Skeletal muscle satellite cell (primary cell): ENCODE data around the gene DEFB118. TPM values are rescaled to one million over a fixed set of nuclear protein-coding genes. Genes with fewer than 3 reads are reported as not detected.
"Not testable (repeated sequence)": the region's sequence is repeated elsewhere in the genome, so short reads cannot be mapped to it uniquely, and the experiment has no call there.

Experiments used
- H3K27me3 ChIP-seq: 2 replicates; pipeline ENCODE4 v1.7.0; 2013; ENCODE audit warnings: low read length; ENCODE audit not compliant: control insufficient read depth, insufficient read depth
- H3K36me3 ChIP-seq: 2 replicates; pipeline ENCODE4 v1.7.0; 2013; ENCODE audit warnings: mild to moderate bottlenecking, control low read depth, low read length; ENCODE audit not compliant: insufficient read depth
- H3K4me1 ChIP-seq: 2 replicates; pipeline ENCODE4 v1.7.0; 2013; ENCODE audit warnings: low read length; ENCODE audit not compliant: control insufficient read depth, insufficient read depth
- H3K4me2 ChIP-seq: 2 replicates; pipeline ENCODE4 v1.7.0; 2013; ENCODE audit warnings: mild to moderate bottlenecking, low read length
- H3K4me3 ChIP-seq: 2 replicates; pipeline ENCODE4 v1.7.0; 2013; ENCODE audit warnings: low read length
- H3K9ac ChIP-seq: 2 replicates; pipeline ENCODE4 v1.7.0; 2013; ENCODE audit warnings: mild to moderate bottlenecking, low read depth, low read length, moderate library complexity
- H3K9me3 ChIP-seq: replicated peaks from 2 replicates; pipeline ENCODE4 v1.7.0; 2013; ENCODE audit warnings: mild to moderate bottlenecking, control low read depth, low read length
- total RNA-seq: library from RNA; depleted of rRNA; stranded (reverse); fragments of >200 nt; gene quantifications from 2 replicates; pipeline ENCODE4 v1.2.3, GENCODE V29; 2012; rRNA removed

Gene DEFB118, protein sequence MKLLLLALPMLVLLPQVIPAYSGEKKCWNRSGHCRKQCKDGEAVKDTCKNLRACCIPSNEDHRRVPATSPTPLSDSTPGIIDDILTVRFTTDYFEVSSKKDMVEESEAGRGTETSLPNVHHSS
- total RNA-seq = not detected in 2 replicates

DNA sequence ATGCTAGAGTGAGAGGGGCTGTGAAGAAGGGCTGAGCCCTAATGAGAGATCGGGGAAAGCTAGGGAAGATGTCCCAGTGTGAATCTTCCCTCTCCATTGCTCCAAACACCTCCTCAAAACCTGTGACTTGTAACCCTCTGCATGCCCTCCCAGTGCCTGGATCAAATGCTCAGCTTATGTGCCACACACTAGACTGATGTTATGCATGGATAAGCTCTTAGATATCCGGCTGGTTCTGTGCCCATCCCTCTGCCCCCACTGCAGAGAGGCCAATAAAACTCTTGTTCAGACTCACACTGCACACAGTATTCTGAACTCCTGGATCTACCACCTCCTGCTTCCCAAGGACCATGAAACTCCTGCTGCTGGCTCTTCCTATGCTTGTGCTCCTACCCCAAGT lies at the start of gene DEFB118:
Gene DEFB118 (plus strand): TSS at position 301 of the 400 bp plus-strand sequence. CDS start 50 bp downstream, at position 351.
- Histone ChIP-seq H3K4me3 (no peak within 1 kb of the TSS), H3K9me3 (no peaks in the 10 kb centered on the region), H3K36me3 (no peaks in the 10 kb centered on the region), H3K4me2 (no peak within 1 kb of the TSS), H3K27me3 (no peaks in the 10 kb centered on the region), H3K4me1 (no peaks in the 10 kb centered on the region), H3K9ac (no peak within 1 kb of the TSS)

DNA sequence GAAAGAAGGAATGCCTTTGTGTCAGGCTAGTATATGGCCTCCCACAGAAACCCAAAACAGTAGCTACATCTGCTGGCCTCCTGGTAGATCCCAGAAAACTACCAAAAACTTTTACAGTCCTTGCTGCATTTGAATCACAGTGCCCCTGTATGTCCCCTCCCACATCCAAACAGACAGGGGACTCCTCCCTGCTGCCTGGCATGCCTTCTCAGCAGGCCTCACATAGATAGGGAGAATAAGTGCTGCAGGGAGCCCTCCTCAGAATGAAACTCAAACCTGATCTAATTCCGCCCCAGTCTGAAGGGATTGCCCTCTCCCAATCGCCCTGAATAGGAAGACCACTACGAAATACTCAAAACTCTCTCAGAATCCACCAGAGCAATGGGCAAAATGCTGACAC lies 45.9 kb upstream of the DEFB118 start:
- peaks cover 3% of the 10 kb centered on the region for H3K9me3 ChIP-seq
- no peak overlapping the region for H3K9ac ChIP-seq
- H3K36me3 ChIP-seq = no peaks in the 10 kb centered on the region
- H3K4me1 ChIP-seq = no peaks in the 10 kb centered on the region
- H3K4me2 ChIP-seq = no peak overlapping the region
- no peaks in the 10 kb centered on the region for H3K27me3 ChIP-seq
- H3K4me3 ChIP-seq = no peak overlapping the region

DNA sequence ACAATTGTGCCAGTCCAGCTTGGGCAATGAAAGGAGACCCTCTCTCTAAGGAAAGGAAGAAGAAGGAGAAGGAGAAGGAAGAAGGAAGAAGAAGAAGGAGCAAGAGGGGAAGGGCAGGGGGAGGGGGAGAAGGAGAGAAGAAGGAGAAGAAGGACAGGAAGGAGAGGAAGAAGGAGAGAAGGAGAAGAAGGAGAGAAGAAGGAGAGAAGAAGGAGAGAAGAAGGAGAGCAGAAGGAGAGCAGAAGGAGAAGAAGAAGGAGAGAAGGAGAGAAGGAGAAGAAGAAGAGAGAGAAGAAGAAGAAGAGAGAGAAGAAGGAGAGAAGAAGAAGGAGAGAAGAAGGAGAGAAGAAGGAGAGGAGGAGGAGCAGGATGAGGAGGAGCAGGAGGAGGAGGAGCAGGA lies 37.5 kb upstream of the DEFB118 start:
- H3K36me3 ChIP-seq = no peaks in the 10 kb centered on the region
- H3K4me1 ChIP-seq = no peaks in the 10 kb centered on the region
- no peak overlapping the region for H3K4me2 ChIP-seq
- H3K27me3 ChIP-seq = no peaks in the 10 kb centered on the region
- H3K4me3 ChIP-seq = no peak overlapping the region
- H3K9me3 ChIP-seq = no peaks in the 10 kb centered on the region
- no peak overlapping the region for H3K9ac ChIP-seq

DNA sequence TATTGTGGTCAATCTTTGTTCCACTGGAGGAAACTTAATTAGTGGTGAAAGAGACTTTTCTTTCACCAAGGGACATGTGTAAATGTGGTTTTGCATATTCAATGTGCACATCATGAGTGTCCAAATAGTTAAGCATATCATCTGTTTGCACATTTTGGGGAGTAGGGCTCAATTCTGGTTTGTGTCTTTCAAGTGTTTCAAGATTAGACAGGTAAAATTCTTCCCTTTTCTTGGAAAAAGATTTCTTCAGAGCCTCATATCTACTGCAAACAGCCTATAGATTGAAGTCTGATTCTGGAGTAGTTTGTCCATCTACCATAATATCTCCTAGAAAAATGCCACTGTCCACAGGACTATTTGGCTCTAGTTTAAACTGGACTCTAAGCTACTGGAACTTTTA lies 26.9 kb upstream of the DEFB118 start:
- H3K4me3 ChIP-seq = no peak overlapping the region
- no peak overlapping the region for H3K9ac ChIP-seq
- H3K27me3 ChIP-seq = no peaks in the 10 kb centered on the region
- H3K9me3 ChIP-seq = no peaks in the 10 kb centered on the region
- H3K36me3 ChIP-seq = no peaks in the 10 kb centered on the region
- no peaks in the 10 kb centered on the region for H3K4me1 ChIP-seq
- H3K4me2 ChIP-seq = no peak overlapping the region

DNA sequence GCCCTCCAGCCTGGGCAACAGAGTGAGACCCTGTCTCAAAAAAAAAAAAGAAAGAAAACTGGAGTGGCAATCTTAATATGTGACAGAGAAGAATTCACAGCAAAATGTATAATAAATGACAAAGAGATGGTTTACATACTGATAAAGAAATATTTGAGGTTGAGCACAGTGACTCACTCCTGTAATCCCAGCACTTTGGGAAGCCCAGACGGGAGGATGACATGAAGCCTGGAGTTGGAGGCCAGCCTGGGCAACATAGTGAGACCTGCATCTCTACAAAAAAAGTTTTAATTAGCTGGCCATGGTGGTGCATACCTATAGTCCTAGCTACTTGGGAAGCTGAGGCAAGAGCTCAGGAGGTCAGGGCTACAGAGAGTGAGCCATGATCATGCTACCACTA lies 12.4 kb upstream of the DEFB118 start:
- Histone ChIP-seq H3K9me3 (no peaks in the 10 kb centered on the region), H3K9ac (no peak overlapping the region), H3K27me3 (no peaks in the 10 kb centered on the region), H3K4me2 (no peak overlapping the region), H3K4me3 (no peak overlapping the region), H3K4me1 (no peaks in the 10 kb centered on the region), H3K36me3 (no peaks in the 10 kb centered on the region)

DNA sequence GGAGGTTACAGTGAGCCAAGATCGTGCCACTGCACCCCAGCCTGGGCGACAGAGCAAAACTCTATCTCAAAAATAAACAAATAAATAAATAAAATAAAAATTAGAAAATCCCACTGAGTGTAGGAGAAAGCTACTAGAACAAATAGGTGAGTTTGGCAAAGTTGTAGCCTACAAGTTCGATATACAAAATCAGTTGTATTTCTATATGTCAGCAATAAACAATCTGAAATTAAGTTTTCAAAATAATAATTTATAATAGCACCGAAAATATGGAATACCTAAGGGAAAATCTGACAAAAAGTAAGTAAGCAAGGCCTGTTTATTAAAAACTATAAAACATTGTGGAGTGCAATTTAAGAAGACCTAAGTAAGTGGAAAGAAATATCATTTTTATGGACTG lies 5.1 kb upstream of the DEFB118 start:
- Histone ChIP-seq H3K9ac (no peak overlapping the region), H3K4me3 (no peak overlapping the region), H3K36me3 (no peaks in the 10 kb centered on the region), H3K4me2 (no peak overlapping the region), H3K4me1 (no peaks in the 10 kb centered on the region), H3K9me3 (no peaks in the 10 kb centered on the region), H3K27me3 (no peaks in the 10 kb centered on the region)

DNA sequence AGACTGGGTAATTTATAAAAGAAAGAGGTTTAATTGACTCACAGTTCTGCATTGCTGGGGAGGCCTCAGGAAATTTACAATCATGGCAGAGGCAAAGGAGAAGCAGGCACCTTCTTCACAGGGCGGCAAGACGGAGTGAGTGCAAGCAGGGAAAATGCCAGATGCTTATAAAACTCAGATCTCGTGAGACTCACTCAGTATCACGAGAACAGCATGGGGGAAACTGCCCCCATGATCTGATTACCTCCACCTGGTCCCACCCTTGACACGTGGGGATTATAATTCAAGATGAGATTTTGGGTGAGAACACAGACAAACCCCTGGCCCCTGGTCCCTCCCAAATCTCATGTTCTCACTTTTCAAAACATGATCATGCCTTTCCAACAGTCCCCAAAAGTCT lies 4.1 kb upstream of the DEFB118 start:
- H3K9me3 ChIP-seq, H3K36me3 ChIP-seq, H3K4me2 ChIP-seq, H3K9ac ChIP-seq, H3K4me3 ChIP-seq, H3K4me1 ChIP-seq, H3K27me3 ChIP-seq: not testable (repeated sequence)

DNA sequence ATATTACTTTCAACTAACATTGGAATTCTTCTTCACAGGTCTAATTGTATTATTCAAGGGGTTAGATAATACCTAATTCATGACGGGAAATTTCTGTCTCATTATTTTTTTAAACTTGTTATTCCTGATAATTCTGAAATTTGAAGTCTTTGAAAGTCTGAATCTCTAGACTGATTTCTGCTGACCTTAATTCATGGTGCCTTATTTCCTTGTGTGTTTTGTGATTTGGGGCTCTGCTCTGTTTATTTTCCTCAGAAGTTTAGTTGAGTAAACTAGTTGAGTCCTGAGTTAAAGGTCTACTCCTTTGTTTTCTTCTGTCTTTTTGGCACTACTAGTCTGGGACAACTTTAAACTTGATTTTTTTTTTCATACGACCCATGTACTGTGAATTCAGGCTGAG lies 5.9 kb downstream of the DEFB118 start:
- no peak overlapping the region for H3K4me3 ChIP-seq
- H3K9me3 ChIP-seq = no peaks in the 10 kb centered on the region
- H3K27me3 ChIP-seq = no peaks in the 10 kb centered on the region
- no peak overlapping the region for H3K9ac ChIP-seq
- H3K4me1 ChIP-seq = no peaks in the 10 kb centered on the region
- no peak overlapping the region for H3K4me2 ChIP-seq
- no peaks in the 10 kb centered on the region for H3K36me3 ChIP-seq

DNA sequence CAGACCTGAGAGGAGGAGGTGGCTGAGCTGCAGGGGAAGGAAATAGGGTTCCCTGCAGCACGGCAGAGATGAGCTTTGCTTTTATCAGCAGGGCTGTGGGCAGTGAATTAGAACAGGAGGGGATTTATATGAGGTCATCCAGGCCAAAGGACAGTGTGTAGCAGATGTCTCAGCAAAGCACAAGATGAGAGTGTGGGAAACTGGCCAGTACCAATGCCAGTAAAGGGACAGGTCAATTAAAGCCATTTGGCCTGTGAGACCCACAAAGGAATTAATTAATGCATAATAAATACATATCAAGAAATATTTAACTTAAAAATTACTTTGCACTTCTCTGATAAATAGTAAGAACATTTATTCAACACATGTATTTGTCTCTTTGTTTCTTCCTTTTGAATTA lies 22.1 kb downstream of the DEFB118 start, which contains the start of gene DEFB119:
Gene DEFB119 (minus strand): TSS at position 101 of the 400 bp plus-strand sequence. CDS start 107 bp downstream, outside the sequence.
- no peaks in the 10 kb centered on the region for H3K36me3 ChIP-seq
- no peaks in the 10 kb centered on the region for H3K27me3 ChIP-seq
- H3K9ac ChIP-seq = no peak within 1 kb of the TSS
- no peaks in the 10 kb centered on the region for H3K4me1 ChIP-seq
- no peaks in the 10 kb centered on the region for H3K9me3 ChIP-seq
- H3K4me2 ChIP-seq = no peak within 1 kb of the TSS
- no peak within 1 kb of the TSS for H3K4me3 ChIP-seq

DNA sequence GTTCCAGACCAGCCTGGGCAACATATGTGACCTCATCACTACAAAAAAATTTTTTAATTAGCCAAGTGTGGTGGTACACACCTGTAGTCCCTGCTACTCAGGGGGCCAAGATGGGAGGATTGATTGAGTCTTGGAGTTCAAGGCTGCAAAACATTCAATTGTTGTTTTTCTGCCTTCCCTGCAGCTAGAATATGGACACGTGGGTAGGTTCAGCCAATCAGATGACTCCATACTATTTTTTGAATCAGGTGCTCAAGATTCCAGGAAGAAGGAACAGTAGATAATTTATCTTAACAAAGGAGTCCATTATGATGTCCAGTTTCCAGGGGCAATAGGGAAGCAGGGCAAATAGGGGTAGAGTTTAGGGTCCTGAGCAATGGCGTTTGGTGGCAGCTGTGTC lies 24.4 kb downstream of the DEFB118 start:
- no peak overlapping the region for H3K4me3 ChIP-seq
- H3K9me3 ChIP-seq = no peaks in the 10 kb centered on the region
- H3K36me3 ChIP-seq = no peaks in the 10 kb centered on the region
- no peaks in the 10 kb centered on the region for H3K27me3 ChIP-seq
- H3K4me1 ChIP-seq = no peaks in the 10 kb centered on the region
- no peak overlapping the region for H3K4me2 ChIP-seq
- H3K9ac ChIP-seq = no peak overlapping the region

DNA sequence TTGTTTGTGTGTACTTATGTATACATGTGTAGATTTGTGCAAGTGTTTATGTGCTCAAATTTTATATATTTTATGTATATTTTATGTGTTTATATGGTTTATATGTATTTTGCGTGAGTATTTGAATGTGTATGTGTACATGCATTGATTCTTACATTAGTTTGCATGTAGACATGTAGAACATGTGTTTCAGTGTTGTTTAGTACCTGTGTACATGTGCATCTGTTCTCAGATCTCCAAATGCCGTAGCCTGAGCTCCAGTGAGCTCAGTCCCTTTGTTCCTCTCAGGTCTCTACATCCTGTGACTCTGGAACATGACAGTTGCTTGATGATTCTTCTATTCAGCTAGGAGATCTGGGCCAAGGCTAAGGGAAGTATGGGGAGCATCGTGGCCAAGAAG lies 26.5 kb downstream of the DEFB118 start:
- Histone ChIP-seq H3K36me3 (no peaks in the 10 kb centered on the region), H3K27me3 (no peaks in the 10 kb centered on the region), H3K9me3 (no peaks in the 10 kb centered on the region), H3K4me1 (no peaks in the 10 kb centered on the region), H3K4me2 (no peak overlapping the region), H3K9ac (no peak overlapping the region), H3K4me3 (no peak overlapping the region)

DNA sequence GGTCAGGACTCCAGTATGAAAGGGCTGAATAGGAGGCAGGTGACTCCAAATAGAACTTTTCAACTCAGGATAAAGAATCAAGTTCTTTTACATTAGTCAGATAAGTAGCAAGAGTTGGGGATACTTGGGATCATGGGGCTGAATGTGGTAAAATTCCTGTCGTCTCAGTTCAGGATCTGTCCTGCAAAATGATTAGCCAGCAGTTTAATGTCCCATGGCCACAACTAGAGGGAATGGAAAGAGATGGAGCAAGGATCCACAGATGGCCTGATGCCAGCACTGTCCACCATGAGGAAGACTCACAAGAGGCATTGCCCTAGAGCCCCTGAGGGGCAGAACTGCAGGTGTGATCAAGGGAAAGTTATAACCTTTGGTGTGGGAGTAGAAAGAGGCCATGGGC lies 35.5 kb downstream of the DEFB118 start:
- H3K4me1 ChIP-seq = no peaks in the 10 kb centered on the region
- no peaks in the 10 kb centered on the region for H3K36me3 ChIP-seq
- H3K9me3 ChIP-seq = no peaks in the 10 kb centered on the region
- no peak overlapping the region for H3K4me3 ChIP-seq
- H3K27me3 ChIP-seq = no peaks in the 10 kb centered on the region
- no peak overlapping the region for H3K4me2 ChIP-seq
- no peak overlapping the region for H3K9ac ChIP-seq
